Neuronal stem cell (in vitro differentiated cells): Measurements from ENCODE around the gene LCN6.

ENCODE experiments used
- DNase-seq: peaks from one replicate; pipeline ENCODE4 v3.0.0-alpha.2; 2013; ENCODE audit warnings: low spot score
- H2AFZ ChIP-seq: one replicate; pipeline ENCODE4 v1.6.1; 2013; ENCODE audit warnings: mild to moderate bottlenecking, low read length, inconsistent platforms
- H2AK5ac ChIP-seq: 2 replicates; pipeline ENCODE4 v1.6.1; 2013; ENCODE audit warnings: low read depth, mild to moderate bottlenecking, inconsistent platforms, low read length, moderate library complexity, mixed read lengths
- H2BK120ac ChIP-seq: 2 replicates; pipeline ENCODE4 v1.6.1; 2013; ENCODE audit warnings: low read depth, mild to moderate bottlenecking, inconsistent platforms, low read length, moderate library complexity, mixed read lengths
- H2BK12ac ChIP-seq: one replicate; pipeline ENCODE4 v1.6.1; 2013; ENCODE audit warnings: low read length, inconsistent platforms
- H2BK15ac ChIP-seq: 2 replicates; pipeline ENCODE4 v1.6.1; 2013; ENCODE audit warnings: mild to moderate bottlenecking, low read length, inconsistent platforms, mixed read lengths
- H2BK5ac ChIP-seq: one replicate; pipeline ENCODE4 v1.6.1; 2013; ENCODE audit warnings: inconsistent platforms, mild to moderate bottlenecking, low read length, moderate library complexity
- H3K14ac ChIP-seq: one replicate; pipeline ENCODE4 v1.6.1; 2013; ENCODE audit warnings: low read length, inconsistent platforms
- H3K18ac ChIP-seq: 2 replicates; pipeline ENCODE4 v1.6.1; 2013; ENCODE audit warnings: low read length, inconsistent platforms
- H3K23ac ChIP-seq: 2 replicates; pipeline ENCODE4 v1.6.1; 2013; ENCODE audit warnings: low read depth, mild to moderate bottlenecking, mixed read lengths, low read length, inconsistent platforms; ENCODE audit not compliant: poor library complexity
- H3K27ac ChIP-seq: replicated peaks from 3 replicates; pipeline ENCODE4 v1.5.1; 2013; ENCODE audit warnings: low read length, inconsistent platforms
- H3K27me3 ChIP-seq, 3 experiments: 2 replicates each; pipeline ENCODE4 v1.6.1; 2013; ENCODE audit warnings: low read length in 3 of 3, mild to moderate bottlenecking in 2 of 3, inconsistent platforms in 1 of 3, low read depth in 1 of 3, mixed read lengths in 1 of 3, moderate library complexity in 1 of 3; ENCODE audit not compliant: control insufficient read depth in 3 of 3, insufficient read depth in 3 of 3
- H3K36me3 ChIP-seq, 2 donors: replicated peaks in 1 of 2; 2 replicates each; pipeline ENCODE4 v1.6.1; 2013; ENCODE audit warnings: low read length in 2 of 2; ENCODE audit not compliant: control insufficient read depth in 2 of 2, insufficient read depth in 2 of 2
- H3K4ac ChIP-seq: 2 replicates; pipeline ENCODE4 v1.6.1; 2013; ENCODE audit warnings: inconsistent platforms, mild to moderate bottlenecking, low read length, moderate library complexity
- H3K4me1 ChIP-seq, 2 donors: 1 replicate in 1 of 2; 2 replicates in 1 of 2; pipeline ENCODE4 v1.6.1; 2013; ENCODE audit warnings: low read length in 2 of 2, low read depth in 1 of 2; ENCODE audit not compliant: control insufficient read depth in 2 of 2, insufficient read depth in 1 of 2
- H3K4me2 ChIP-seq: one replicate; pipeline ENCODE4 v1.6.1; 2013; ENCODE audit warnings: mild to moderate bottlenecking, low read length, inconsistent platforms; ENCODE audit not compliant: insufficient read depth, poor library complexity, severe bottlenecking
- H3K4me3 ChIP-seq, 2 donors: 2 replicates each; pipeline ENCODE4 v1.5.1; 2013; ENCODE audit warnings: low read length in 2 of 2, mild to moderate bottlenecking in 2 of 2, inconsistent platforms in 1 of 2, moderate library complexity in 1 of 2
- H3K79me1 ChIP-seq: one replicate; pipeline ENCODE4 v1.6.1; 2013; ENCODE audit warnings: low read depth, mild to moderate bottlenecking, inconsistent platforms, low read length, moderate library complexity
- H3K9ac ChIP-seq: one replicate; pipeline ENCODE4 v1.6.1; 2013; ENCODE audit warnings: mild to moderate bottlenecking, low read depth, low read length, inconsistent platforms; ENCODE audit not compliant: poor library complexity
- H3K9me3 ChIP-seq, 2 donors: replicated peaks in 1 of 2; 2 replicates each; pipeline versions ENCODE3 to v1.6.1; 2013; ENCODE audit warnings: low read length in 2 of 2, mild to moderate bottlenecking in 2 of 2, inconsistent platforms in 1 of 2, low read depth in 1 of 2, mixed read lengths in 1 of 2, moderate library complexity in 1 of 2; ENCODE audit not compliant: control insufficient read depth in 2 of 2, insufficient read depth in 1 of 2
- H4K8ac ChIP-seq: one replicate; pipeline ENCODE4 v1.6.1; 2013; ENCODE audit warnings: low read depth, mild to moderate bottlenecking, inconsistent platforms, low read length, moderate library complexity
- H4K91ac ChIP-seq: one replicate; pipeline ENCODE4 v1.6.1; 2013; ENCODE audit warnings: low read length, low read depth, mild to moderate bottlenecking, inconsistent platforms; ENCODE audit not compliant: poor library complexity
- WGBS, 2 donors: extraction: QIAGEN DNeasy Blood & Tissue Kit; methylation state at CpG; one replicate each; pipeline ENCODE4 v1.1.7; 2013; ENCODE audit warnings: missing lambda C conversion rate in 2 of 2, mixed read lengths in 1 of 2; ENCODE audit not compliant: insufficient read length in 2 of 2, insufficient replicate concordance in 1 of 2; ENCODE audit errors: extremely low coverage in 2 of 2; 5-methylcytosine and 5-hydroxymethylcytosine counted together

The LCN6 gene

GRCh38 chr9:136696502-136696901 is 51.8 kb downstream of the LCN6 start:
- Histone ChIP-seq H3K9ac (peak overlapping the region; percentile 4), H3K4me1 (peaks cover 13 to 22% of the 10 kb centered on the region in 2 donors), H4K8ac (no peak overlapping the region), H2BK12ac (peak overlapping the region; percentile 46), H2BK120ac (no peak overlapping the region), H3K4me3 (no peak overlapping the region), H3K9me3 (no peaks in the 10 kb centered on the region), H2BK15ac (peak overlapping the region; percentile 81), H3K4me2 (no peak overlapping the region), H2AK5ac (peak overlapping the region; percentile 81), H3K27ac (no peak overlapping the region), H2BK5ac (peak overlapping the region; percentile 82), H3K4ac (no peak overlapping the region), H2AFZ (no peak overlapping the region), H3K14ac (peak overlapping the region; percentile 94), H4K91ac (no peak overlapping the region), H3K36me3 (no peaks in the 10 kb centered on the region), H3K23ac (no peak overlapping the region), H3K27me3 (peaks cover 0 to 34% (median 6%) of the 10 kb centered on the region in 3 experiments), H3K18ac (peak overlapping the region; percentile 70), H3K79me1 (peaks cover 5% of the 10 kb centered on the region)
- no peak for DNase-seq
- no CpG with 5 or more reads among the region's 9 CpGs for WGBS, 2 donors

GRCh38 chr9:136695955-136696354 is 52.4 kb downstream of the LCN6 start:
- Histone ChIP-seq H3K23ac (peak overlapping the region; percentile 73), H3K9ac (no peak overlapping the region), H3K36me3 (no peaks in the 10 kb centered on the region), H3K27me3 (peaks cover 0 to 35% (median 2%) of the 10 kb centered on the region in 3 experiments), H3K27ac (no peak overlapping the region), H2AK5ac (peak overlapping the region; percentile 81), H2BK5ac (peak overlapping the region; percentile 82), H3K79me1 (peaks cover 5% of the 10 kb centered on the region), H4K91ac (no peak overlapping the region), H2AFZ (no peak overlapping the region), H3K4me3 (no peak overlapping the region), H3K4ac (peak overlapping the region; percentile 23), H2BK15ac (peak overlapping the region; percentile 81), H3K4me1 (peaks cover 16 to 22% of the 10 kb centered on the region in 2 donors), H2BK12ac (peak overlapping the region; percentile 46), H4K8ac (no peak overlapping the region), H3K18ac (peak overlapping the region; percentile 70), H3K4me2 (no peak overlapping the region), H3K14ac (peak overlapping the region; percentile 63), H2BK120ac (no peak overlapping the region), H3K9me3 (no peaks in the 10 kb centered on the region)
- WGBS, 2 donors, result no CpG with 5 or more reads among the region's 23 CpGs
- no peak for DNase-seq

- Histone ChIP-seq H3K79me1 (peaks cover 5% of the 10 kb centered on the region), H3K23ac (peak overlapping the region; percentile 73), H3K36me3 (no peaks in the 10 kb centered on the region), H3K18ac (no peak overlapping the region), H3K4me3 (no peak overlapping the region), H2BK5ac (peak overlapping the region; percentile 82), H3K9ac (no peak overlapping the region), H3K9me3 (no peaks in the 10 kb centered on the region), H3K4me1 (peaks cover 15 to 22% of the 10 kb centered on the region in 2 donors), H2BK120ac (no peak overlapping the region), H3K27ac (no peak overlapping the region), H2BK12ac (peak overlapping the region; percentile 46), H4K8ac (no peak overlapping the region), H2AFZ (no peak overlapping the region), H3K27me3 (peaks cover 0 to 39% (median 0%) of the 10 kb centered on the region in 3 experiments), H2AK5ac (peak overlapping the region; percentile 56), H2BK15ac (peak overlapping the region; percentile 81), H3K14ac (peak overlapping the region; percentile 63), H4K91ac (no peak overlapping the region), H3K4me2 (no peak overlapping the region), H3K4ac (no peak overlapping the region)
- DNase-seq, result no peak
- no CpG with 5 or more reads among the region's 10 CpGs for WGBS, 2 donors
Measured at GRCh38 chr9:136695435-136695895, 52.9 kb downstream of the LCN6 start.

- Histone ChIP-seq H3K23ac (no peak overlapping the region), H3K18ac (no peak overlapping the region), H2BK12ac (no peak overlapping the region), H3K4ac (no peak overlapping the region), H3K4me1 (peaks cover 15 to 22% of the 10 kb centered on the region in 2 donors), H2BK120ac (no peak overlapping the region), H4K91ac (no peak overlapping the region), H3K79me1 (peaks cover 5% of the 10 kb centered on the region), H2AK5ac (no peak overlapping the region), H3K36me3 (no peaks in the 10 kb centered on the region), H3K9me3 (no peaks in the 10 kb centered on the region), H3K27me3 (peaks cover 0 to 45% (median 0%) of the 10 kb centered on the region in 3 experiments), H2BK15ac (no peak overlapping the region), H4K8ac (no peak overlapping the region), H3K4me3 (no peak overlapping the region), H3K14ac (no peak overlapping the region), H3K9ac (no peak overlapping the region), H2AFZ (no peak overlapping the region), H2BK5ac (peak overlapping the region; percentile 75), H3K27ac (no peak overlapping the region), H3K4me2 (no peak overlapping the region)
- no CpG with 5 or more reads among the region's 11 CpGs for WGBS, 2 donors
- DNase-seq, result no peak
Measured at GRCh38 chr9:136694872-136695247, 53.5 kb downstream of the LCN6 start.
